Pulmonary artery endothelial cell (primary cell): ENCODE data around the gene ETFBKMT. TPM values are rescaled to one million over a fixed set of nuclear protein-coding genes. Genes with fewer than 3 reads are reported as not detected.
"Not testable (repeated sequence)": the region's sequence is repeated elsewhere in the genome, so short reads cannot be mapped to it uniquely, and the experiment has no call there.

ENCODE experiments used
- DNase-seq: peaks from one replicate; pipeline ENCODE4 v3.0.0-alpha.2; 2011; ENCODE audit warnings: low read depth, low spot score
- total RNA-seq: library from RNA; depleted of rRNA; stranded (reverse); fragments of >200 nt; gene quantifications from 2 replicates; pipeline ENCODE4 v1.2.3, GENCODE V29; 2014

The ETFBKMT gene
- total RNA-seq, 1 donor from 2014 or later, result 2.7 TPM

- not testable (repeated sequence) for DNase-seq
These were observed 59.2 kb downstream of the ETFBKMT start for GRCh38 chr12:31718542-31719198.

GRCh38 chr12:31722580-31722979 is 63.1 kb downstream of the ETFBKMT start:
- DNase-seq, result no peak

Other genes with a start within 250 kb of the ETFBKMT start
- 7.8 and 10.8 TPM in 2 replicates for gene DENND5B, start 68.6 kb upstream of the ETFBKMT start, total RNA-seq
- 12.3 and 18.3 TPM in 2 replicates for gene AMN1, start 69.3 kb downstream of the ETFBKMT start, total RNA-seq